ENCODE results near the gene NT5DC3.

GRCh38 chr12:103729499-103729898, 111.5 kb downstream of the NT5DC3 start:
- TF ChIP-seq POLR2AphosphoS5 (IDR thresholded peaks at IDR 0.05) = no peak
- TF ChIP-seq CTCF (IDR thresholded peaks at IDR 0.05) = no peak
- TF ChIP-seq POLR2A (IDR thresholded peaks at IDR 0.05) = no peak
